RWPE1 (cell line): ENCODE data around the gene SIX5.

Source experiments
- CTCF ChIA-PET: fragments of 350-600 bp; sonication (Branson Sonifier 250); formaldehyde crosslinking; extraction: SDS; loops from one replicate; lab custom pipeline; 2021; lab: Yijun Ruan, JAX
- POLR2A ChIA-PET: fragments of 400-600 bp; formaldehyde crosslinking; extraction: SDS; loops from one replicate; lab custom pipeline; 2020; ENCODE audit warnings: antibody characterized with exemption; ENCODE audit not compliant: low non-redundant PET; lab: Yijun Ruan, JAX
- DNase-seq: peaks from one replicate; pipeline ENCODE4 v3.0.0; 2012; ENCODE audit warnings: low spot score
- H3K27ac ChIP-seq: fragments of 450-650 bp; 2 replicates; pipeline ENCODE4 v1.5.1; 2017
- TF ChIP-seq, protein P1 (sequence below): fragments of 450-650 bp; conservative IDR thresholded peaks from 2 replicates; pipeline ENCODE4 v1.5.1; 2017; ENCODE audit warnings: low read depth, mild to moderate bottlenecking

Gene SIX5

DNA sequence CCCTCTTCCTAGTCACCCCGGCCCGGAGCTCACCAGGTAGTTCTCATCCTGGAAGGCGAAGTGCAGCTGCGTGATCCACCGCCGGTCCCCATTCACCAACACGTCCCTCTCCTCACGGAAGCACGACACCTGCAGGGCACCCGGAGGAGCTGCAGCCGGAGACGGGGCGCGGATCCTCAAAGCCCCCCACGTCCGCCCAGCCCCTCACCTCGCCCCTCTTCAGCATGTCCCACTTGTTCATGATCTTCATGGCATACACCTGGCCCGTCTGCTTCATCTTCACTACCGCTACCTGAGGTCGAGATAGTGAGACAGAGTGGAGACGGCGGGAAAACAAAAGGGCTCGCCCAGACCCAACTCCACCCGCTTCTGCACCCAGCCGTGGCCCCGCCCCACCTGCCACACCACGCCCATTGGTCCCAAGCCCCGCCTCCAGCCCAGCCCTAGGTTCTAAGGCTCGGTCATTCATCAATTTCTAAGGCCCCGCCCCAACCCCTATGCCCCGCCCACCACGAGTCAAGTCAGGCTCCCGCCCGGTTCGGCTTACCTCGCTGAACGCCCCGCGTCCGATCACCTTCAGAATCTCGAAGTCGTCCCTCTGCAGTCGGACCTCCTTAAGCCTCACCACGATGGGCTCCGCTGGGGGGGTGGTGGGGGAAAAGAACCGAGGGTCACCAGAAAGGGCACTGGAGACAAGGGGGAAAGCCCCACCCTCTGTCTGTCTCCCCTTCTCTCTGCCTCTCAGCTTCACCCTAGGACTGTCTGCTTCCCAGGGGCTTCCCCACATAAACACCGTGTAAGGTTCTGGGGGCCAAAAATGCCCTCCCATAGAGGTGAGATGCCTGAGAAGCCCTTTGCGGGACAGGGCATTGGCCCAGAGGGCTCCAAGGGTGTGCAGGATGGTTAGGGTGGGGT, 10.4 kb upstream of the SIX5 start:
- TF ChIP-seq, protein P1, sequence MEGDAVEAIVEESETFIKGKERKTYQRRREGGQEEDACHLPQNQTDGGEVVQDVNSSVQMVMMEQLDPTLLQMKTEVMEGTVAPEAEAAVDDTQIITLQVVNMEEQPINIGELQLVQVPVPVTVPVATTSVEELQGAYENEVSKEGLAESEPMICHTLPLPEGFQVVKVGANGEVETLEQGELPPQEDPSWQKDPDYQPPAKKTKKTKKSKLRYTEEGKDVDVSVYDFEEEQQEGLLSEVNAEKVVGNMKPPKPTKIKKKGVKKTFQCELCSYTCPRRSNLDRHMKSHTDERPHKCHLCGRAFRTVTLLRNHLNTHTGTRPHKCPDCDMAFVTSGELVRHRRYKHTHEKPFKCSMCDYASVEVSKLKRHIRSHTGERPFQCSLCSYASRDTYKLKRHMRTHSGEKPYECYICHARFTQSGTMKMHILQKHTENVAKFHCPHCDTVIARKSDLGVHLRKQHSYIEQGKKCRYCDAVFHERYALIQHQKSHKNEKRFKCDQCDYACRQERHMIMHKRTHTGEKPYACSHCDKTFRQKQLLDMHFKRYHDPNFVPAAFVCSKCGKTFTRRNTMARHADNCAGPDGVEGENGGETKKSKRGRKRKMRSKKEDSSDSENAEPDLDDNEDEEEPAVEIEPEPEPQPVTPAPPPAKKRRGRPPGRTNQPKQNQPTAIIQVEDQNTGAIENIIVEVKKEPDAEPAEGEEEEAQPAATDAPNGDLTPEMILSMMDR, result peak; percentile 93
- CTCF ChIA-PET, result interaction anchor here (0.6 to 1.7 kb wide), 5 partner anchors 9 to 1251 kb away, joined by 3 to 25 read pairs (median 3); no protein-coding TSS in a partner anchor

DNA sequence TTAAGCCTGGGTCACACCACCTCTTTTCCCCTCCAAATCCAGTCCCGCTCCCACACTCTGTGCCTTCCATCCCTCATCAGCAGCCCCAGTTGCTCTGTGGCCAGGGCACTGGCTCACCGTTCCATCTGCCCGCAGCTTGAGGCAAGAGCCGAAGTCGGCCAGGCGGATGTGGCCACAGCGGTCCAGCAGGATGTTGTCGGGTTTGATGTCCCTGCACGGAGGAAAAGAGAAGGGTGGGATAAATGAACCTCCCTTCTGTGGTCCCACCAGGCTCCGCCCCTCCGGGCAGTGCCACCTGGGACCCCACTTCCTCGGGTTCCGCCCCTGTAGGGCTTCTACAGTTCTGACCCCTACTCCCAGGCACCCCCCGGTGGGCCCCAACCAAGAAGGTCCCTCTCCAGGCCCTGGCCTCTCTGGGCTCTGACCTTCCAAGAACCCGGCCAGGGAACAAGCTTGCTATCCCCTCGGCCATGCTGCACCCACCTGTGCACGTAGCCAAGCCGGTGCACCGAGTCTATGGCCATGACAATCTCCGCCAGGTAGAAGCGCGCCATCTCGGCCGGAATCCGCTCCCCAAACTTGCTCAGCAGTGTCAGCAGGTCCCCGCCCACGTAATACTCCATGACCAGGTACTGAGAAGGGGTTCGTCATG, 9.1 kb upstream of the SIX5 start:
- H3K27ac ChIP-seq, result peak overlapping the region; percentile 98
- TF ChIP-seq, protein P1, result no peak
- ChIA-PET POLR2A (interaction anchor here (1.0 kb wide), 1 partner anchor 8 kb away, joined by 3 read pairs; no protein-coding TSS in a partner anchor), CTCF (interaction anchor here (1.7 kb wide), 1 partner anchor 8 kb away, joined by 25 read pairs; no protein-coding TSS in a partner anchor)
- DNase-seq, result no peak

More for the DNA sequence above, 10.4 kb upstream of the SIX5 start:
- POLR2A ChIA-PET, result interaction anchor here (1.3 kb wide), 1 partner anchor 10 kb away, joined by 3 read pairs; the partner anchor contains the start of gene SIX5
- peak overlapping the region; percentile 98 for H3K27ac ChIP-seq
- peak; percentile 91 for DNase-seq

DNA sequence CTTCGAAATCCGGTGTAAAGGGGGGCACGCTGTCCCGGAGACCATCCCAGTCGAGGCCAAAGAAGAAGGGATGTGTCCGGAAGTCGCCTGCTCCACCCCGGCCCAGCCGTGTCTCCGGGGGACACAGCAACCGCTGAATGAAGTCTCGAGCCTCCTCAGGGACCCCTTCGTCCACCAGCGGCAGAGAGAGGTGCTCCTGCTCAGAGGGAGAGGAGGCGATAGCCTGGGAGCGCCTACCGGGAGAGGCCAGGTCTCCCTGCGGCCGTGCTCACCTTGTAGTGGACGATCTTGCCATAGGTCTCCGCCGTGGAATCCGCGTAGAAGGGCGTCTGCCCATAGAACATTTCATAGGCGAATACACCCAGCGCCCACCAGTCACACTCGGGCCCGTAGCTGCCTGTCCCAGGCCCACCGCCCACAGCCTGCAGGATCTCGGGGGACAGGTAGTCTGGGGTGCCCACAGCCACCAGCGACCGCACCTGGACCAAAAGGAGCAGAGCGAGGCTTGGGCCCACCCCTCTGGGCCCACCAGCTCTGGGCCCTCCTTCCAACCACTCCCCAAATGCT, 8.4 kb upstream of the SIX5 start:
- CTCF ChIA-PET, result no interaction called here
- H3K27ac ChIP-seq, result peak overlapping the region; percentile 98
- TF ChIP-seq, protein P1, result no peak
- DNase-seq, result no peak
- POLR2A ChIA-PET, result no interaction called here

DNA sequence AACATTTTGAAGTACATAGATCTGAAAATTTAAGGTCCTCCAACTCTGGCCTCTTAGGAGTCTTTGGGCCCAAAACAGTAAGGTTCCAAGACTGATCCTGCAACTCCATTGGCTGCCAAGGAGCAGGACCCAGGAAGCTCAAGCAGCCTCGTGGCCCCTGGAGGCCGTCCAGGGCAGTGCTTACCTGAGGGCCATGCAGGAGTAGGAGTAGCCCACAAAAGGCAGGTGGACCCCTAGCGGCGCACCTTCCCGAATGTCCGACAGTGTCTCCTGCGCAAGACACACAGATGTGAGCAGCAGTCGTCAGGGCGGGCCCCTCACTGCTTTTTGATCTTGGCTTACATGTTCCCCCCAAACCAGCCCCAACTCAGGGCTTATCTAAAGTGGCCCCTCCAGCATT, 5.7 kb upstream of the SIX5 start:
- TF ChIP-seq, protein P1, result no peak
- DNase-seq, result no peak
- H3K27ac ChIP-seq, result peak overlapping the region; percentile 45
- CTCF ChIA-PET, result interaction anchor here (0.6 kb wide), 1 partner anchor 24 kb away, joined by 3 read pairs; no protein-coding TSS in a partner anchor
- POLR2A ChIA-PET, result no interaction called here

DNA sequence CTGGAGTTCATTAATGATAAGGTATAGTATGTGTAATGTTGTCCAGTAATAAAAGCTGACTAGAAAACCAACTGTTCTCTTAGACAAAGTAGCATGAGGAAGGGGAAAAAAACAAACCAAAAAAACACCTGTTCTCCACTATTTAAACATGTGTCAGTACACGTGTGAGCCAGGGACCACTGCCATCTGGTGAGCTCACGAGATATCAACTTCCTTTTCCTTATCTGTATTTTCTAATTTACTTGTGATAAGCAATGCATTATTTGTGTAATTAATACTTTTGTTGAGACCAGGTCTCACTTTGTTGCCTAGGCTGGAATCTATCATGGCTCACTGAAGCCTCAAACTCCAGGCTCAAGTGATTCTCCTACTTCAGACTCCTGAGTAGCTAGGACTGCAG, 4.3 kb upstream of the SIX5 start:
- POLR2A ChIA-PET, result no interaction called here
- TF ChIP-seq, protein P1, result no peak
- H3K27ac ChIP-seq, result peak overlapping the region; percentile 98
- CTCF ChIA-PET, result interaction anchor here (0.7 kb wide), 1 partner anchor 28 kb away, joined by 5 read pairs; no protein-coding TSS in a partner anchor
- no peak for DNase-seq
